ENCODE results near the gene EFNA5. TPM values are rescaled to one million over a fixed set of nuclear protein-coding genes. Genes with fewer than 3 reads are reported as not detected.
"Not testable (repeated sequence)": the region's sequence is repeated elsewhere in the genome, so short reads cannot be mapped to it uniquely, and the experiment has no call there.

EFNA5 gene
- total and polyA plus RNA-seq, 10 of the 15 experiments (the other 5 are each of a cell fraction or from before 2014, with no cell fraction given): 0.19 to 12.6 (median 3.9) TPM

DNA sequence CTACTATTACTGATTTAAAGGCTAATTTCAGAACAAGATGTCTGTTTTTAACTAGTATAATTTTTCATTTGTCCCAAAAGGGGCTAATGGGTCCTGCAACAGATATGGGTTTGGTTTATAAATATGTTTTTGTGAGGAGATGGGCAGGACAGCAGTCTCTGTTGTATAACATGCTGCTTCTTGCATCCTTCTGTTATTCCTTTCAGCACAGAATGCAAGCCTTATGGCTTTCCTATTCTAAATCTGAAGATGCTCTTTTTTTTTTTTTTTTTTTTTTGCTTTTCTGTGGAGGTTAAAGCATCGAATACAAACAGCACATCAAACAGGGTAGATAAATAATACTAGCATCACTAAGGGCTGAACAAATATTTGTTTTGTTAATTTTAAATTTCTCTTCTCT lies 235.7 kb downstream of the EFNA5 start (continued):
- TF ChIP-seq CEBPZ (IDR thresholded peaks at IDR 0.05; ENCODE audit: low read depth, low read length): no peak

- H3K4me3 ChIP-seq; in situ Hi-C loops (cut with MboI); H2AFZ ChIP-seq (ENCODE audit: control insufficient read depth, low read depth, low read length); H3K27ac ChIP-seq (ENCODE audit: control insufficient read depth, insufficient read depth); H3K36me3 ChIP-seq (ENCODE audit: control insufficient read depth in 2 of 2, insufficient read depth in 2 of 2, low read length in 1 of 2); H3K27me3 ChIP-seq (replicated peaks in 1 of 2; ENCODE audit: control insufficient read depth in 2 of 2, insufficient read depth in 2 of 2, low read length in 1 of 2); H3K9me3 ChIP-seq (replicated peaks; ENCODE audit: control insufficient read depth, insufficient read depth, low read length); H3K4me1 ChIP-seq (ENCODE audit: control insufficient read depth, insufficient read depth, low read length); FAIRE-seq; intact Hi-C loops (cut with micrococcal nuclease; ENCODE audit: unreplicated experiment); ATAC-seq; H3K79me2 ChIP-seq (ENCODE audit: control insufficient read depth, insufficient read depth, low read length); H3K9ac ChIP-seq (ENCODE audit: control insufficient read depth, insufficient read depth, low read length); H4K20me1 ChIP-seq (ENCODE audit: control insufficient read depth, insufficient read depth); BruUV-seq (replicated peaks); DNase-seq (ENCODE audit: low read depth, low spot score); H3K4me2 ChIP-seq (ENCODE audit: control insufficient read depth, insufficient read depth): not testable (repeated sequence)
- POLR2A ChIA-PET: interaction anchor here (1.7 kb wide), 1 partner anchor 27 kb away, joined by 3 read pairs; no protein-coding TSS in a partner anchor
- CTCF ChIA-PET: interaction anchor here (1.4 to 1.6 kb wide), 2 partner anchors 9 to 28 kb away, joined by 3 to 6 read pairs; no protein-coding TSS in a partner anchor
- RAD21 ChIA-PET (ENCODE audit: unreplicated experiment): interaction anchor here (0.7 to 1.0 kb wide), 2 partner anchors 23 to 51 kb away, joined by 3 read pairs; no protein-coding TSS in a partner anchor
- SMC1A ChIA-PET (ENCODE audit: uncharacterized antibody, unreplicated experiment): interaction anchor here (0.6 to 2.3 kb wide), 6 partner anchors 9 to 137 kb away, joined by 3 to 13 read pairs (median 5); no protein-coding TSS in a partner anchor
- WGBS (ENCODE audit: insufficient coverage, insufficient replicate concordance, low lambda C conversion rate, missing lambda C conversion rate): 0% methylated on average over 1 of the region's 1 CpG
These were observed 237.1 kb downstream of the EFNA5 start for GRCh38 chr5:107433646-107434045.
